Stimulated activated CD4-positive, alpha-beta T cell treated with anti-CD3 and anti-CD28 coated beads, Interleukin-4, amount 100 ng/mL, for 4 hours (primary cell): ENCODE data around the gene PHETA1.
"Not testable (repeated sequence)": the region's sequence is repeated elsewhere in the genome, so short reads cannot be mapped to it uniquely, and the experiment has no call there.

Experiments used
- DNase-seq, 2 experiments: peaks; one replicate each; pipeline ENCODE4 v3.0.0-alpha.2; 2020

The PHETA1 gene

DNA sequence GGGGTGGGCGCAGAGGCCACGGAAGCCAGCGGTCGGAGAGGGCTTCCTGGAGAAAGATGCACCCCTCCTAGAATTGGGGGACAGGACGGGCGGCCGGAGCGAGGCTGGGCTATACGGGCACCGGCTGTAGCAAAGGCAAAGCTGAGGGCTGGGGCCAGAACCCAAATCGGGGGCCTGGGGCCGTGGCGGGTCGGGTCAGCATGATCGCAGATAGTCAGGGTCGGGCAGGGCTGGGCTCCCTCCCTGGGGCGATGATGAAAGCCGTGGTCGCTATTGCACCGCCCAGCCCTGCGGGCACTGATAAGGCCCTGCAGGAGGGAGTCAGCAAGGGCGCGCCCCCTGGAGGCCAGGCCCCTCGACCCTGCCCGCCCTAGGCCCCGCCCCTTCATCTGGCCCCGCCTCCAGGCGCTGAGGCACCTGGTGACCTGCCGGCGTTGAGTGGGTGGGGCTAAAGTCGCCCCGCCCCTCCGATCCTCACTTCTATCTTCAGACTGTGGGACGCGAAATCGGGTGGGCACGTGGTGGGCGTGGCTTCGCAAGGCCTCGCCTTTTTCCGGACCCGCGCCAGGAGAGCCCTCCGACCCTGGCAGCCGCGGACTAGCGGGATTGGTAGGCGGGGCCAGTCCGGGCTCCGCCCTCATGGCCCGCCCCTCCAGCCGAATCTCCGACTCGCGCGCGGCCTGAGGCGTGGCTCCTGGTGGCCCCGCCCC, 36.4 kb upstream of the PHETA1 start:
- DNase-seq, result peak; percentile 99 to 100

DNA sequence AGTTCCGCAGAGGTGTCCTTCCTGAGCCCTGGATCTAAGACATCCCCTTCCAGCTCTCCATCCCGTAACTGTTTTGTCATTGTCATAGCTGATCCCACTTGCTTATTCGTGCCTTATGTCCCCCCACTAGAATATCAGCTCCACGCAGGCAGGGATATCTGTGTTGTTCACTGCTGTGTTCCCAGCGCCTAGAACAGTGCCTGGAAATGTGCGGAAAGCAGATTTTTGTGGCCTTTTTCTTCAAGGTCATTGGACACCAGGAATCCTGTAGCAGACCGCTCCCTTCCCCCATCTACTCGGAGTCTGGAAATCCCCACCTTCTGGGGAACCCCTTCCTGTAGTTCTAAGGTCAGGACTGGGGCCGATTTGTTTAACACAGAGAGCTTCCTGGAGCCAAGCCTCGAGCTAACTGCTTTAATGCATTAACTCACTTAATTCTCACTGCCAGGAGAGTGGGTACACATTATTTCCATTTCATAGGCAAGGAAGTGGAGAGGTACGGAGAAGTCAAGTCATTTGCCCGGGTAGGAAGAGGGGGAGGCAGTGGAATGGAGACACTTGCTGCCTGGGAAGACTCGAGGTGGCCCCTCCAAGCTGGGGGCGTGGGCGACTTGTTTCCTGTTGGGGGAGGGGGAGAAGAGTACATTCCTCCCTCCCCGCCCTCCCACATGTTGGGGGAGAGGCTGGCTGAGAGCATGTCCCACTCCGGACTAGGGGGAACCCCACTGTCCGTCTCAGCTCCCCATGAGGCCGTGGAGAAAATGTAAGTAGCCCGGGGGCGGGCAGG, 35.7 kb upstream of the PHETA1 start:
- DNase-seq, result peak; percentile 75 to 95

GRCh38 chr12:111402490-111402824, 33.6 kb upstream of the PHETA1 start:
- not testable (repeated sequence) for DNase-seq

- no peak for DNase-seq
Observed at GRCh38 chr12:111401167-111401605, 32.3 kb upstream of the PHETA1 start.

GRCh38 chr12:111399741-111400404, 31.0 kb upstream of the PHETA1 start:
- DNase-seq, result not testable (repeated sequence)

DNA sequence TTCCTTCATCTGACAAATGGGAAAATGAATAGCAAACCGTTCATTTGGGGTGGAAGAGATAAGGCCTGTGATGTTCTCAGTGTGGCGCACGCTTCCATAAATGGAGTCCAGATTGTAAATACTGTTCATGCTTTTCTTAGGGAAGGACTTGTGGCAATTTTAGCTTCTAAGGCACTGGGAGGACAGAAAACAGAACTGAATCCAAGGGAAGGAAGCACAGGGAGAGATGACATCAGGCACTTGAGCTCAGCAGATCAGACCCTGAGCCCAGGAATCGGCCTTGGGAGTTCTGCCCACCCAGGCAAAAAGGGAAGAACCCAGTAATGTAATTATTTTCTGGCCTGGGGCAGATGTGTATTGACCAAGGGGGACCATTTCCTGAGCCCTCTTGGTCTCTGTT, 29.6 kb upstream of the PHETA1 start:
- no peak for DNase-seq

- DNase-seq, result peak; percentile 77 to 92
Observed at GRCh38 chr12:111396726-111397445, 28.0 kb upstream of the PHETA1 start.

GRCh38 chr12:111396271-111396670, 27.4 kb upstream of the PHETA1 start:
- DNase-seq, result not testable (repeated sequence)

DNA sequence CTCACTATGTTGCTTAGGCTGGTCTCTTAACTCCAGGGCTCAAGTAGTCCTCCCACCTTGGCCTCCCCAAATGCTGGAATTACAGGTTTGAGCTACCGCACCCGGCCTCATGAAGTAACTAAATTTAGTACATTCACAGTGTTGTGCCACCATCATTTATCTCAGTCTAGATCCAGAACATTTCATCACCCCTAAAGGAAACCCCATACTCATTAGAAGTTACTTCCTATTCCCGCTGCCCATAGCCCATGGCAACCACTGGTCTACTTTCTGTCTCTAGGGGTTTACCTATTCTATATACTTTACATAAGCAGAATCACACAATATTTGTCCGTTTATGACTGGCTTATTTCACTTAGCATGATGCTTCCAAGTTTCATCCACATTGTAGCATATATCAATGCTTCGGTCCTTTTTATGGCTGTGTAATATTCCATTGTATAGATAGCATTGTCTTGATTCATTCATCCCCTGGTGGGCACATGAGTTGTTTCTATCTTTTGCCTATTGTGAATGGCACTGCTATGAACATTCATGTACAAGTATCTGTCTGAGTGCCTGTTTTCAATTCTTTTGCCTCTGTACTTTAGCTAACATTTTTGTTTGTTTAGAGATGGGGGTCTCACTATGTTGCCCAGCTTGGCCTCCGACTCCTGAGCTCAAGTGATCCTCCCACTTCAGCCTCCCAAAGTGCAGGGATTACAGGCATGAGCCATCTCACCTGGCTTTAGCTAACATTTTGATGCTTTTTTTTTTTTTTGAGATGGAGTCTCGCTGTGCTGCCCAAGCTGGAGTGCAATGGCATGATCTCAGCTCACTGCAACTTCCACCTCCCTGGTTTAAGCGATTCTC, 26.7 kb upstream of the PHETA1 start:
- DNase-seq, result no peak

- DNase-seq, result no peak
Observed at GRCh38 chr12:111394480-111394879, 25.6 kb upstream of the PHETA1 start.

GRCh38 chr12:111393700-111394300, 24.9 kb upstream of the PHETA1 start:
- DNase-seq, result no peak

DNA sequence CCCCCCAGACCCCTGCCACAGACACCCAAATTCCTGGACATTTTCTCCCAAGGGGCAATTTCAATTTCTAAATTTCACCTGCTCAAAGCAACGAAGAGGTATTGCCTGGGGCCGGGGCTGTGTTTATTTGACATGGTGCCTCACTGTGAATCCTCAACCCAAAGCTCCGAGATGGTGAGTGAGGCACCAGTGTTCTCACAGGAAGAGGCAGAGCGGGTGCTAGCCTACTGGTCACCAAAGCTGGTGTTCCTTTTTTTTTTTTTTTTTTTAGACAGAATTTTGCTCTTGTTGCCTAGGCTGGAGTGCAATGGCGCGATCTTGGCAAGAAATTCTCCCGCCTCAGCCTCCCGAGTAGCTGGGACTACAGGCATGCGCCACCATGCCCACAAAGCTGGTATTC, 22.0 kb upstream of the PHETA1 start:
- no peak for DNase-seq

- DNase-seq, result no peak
Observed at GRCh38 chr12:111389635-111390034, 20.7 kb upstream of the PHETA1 start.

DNA sequence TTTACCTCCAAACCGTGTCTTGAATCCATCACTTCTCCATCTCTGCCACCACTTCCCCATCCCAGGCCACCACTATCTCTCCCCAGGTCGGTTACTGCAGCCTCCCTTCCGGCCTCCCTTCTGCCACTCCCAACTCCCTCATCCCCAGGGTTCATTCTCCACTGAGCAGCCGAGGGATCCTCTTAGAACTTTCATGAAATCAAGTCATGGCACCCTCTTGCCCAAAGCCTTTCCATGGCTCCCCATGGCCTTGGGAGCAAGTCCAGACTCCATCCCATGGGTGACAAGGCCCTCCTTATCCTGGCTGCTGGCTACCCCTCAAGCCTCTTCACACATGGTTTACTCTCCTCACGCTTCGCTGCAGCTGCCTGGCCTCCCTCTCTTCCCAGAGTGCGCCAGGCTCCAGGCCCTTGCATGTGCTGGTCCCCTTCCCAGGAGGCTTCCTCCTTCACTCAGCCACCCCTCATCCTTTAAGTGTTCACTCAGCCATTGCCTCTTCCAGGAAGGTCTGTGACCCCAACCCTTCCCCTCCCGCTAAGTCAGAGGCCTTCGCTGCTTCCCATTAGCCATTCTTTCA, 18.9 kb upstream of the PHETA1 start:
- DNase-seq, result no peak

DNA sequence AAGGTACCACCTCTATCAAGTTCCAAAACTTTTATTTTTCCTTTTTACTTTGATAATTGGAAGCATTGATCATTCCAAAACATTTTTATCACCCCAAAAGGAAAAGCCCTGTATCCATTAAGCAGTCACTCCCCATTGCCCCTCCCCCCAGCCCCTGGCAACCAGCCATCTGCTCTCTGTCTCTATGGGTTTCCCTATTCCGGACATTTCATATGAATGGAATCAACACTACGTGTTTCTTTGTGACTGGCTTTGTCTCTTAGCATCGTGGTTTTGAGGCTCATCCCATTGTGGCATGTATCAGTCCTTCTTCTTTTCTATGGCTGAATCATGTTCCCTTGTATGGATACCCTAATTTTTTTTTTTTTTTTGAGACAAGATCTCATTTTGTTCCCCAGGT, 18.0 kb upstream of the PHETA1 start:
- DNase-seq, result no peak

GRCh38 chr12:111384596-111384995, 15.7 kb upstream of the PHETA1 start:
- no peak for DNase-seq

GRCh38 chr12:111379942-111380554, 11.2 kb upstream of the PHETA1 start:
- no peak for DNase-seq

GRCh38 chr12:111377440-111377839, 8.5 kb upstream of the PHETA1 start:
- DNase-seq, result no peak

DNA sequence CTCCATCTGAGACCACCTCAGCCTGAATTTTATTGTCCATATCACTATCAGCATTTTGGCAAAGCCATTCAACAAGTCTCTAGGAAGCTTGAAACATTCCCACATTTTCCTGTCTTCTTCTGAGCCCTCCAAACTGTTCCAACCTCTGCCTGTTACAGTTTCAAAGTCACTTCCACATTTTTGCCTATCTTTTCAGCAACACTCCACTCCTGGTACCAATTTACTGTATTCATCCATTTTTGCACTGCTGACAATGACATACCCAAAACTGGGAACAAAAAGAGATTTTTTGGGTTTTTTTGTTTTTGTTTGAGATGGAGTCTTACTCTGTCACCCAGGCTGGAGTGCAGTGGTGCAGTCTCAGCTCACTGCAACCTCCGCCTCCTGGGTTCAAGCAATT, 4.3 kb upstream of the PHETA1 start:
- not testable (repeated sequence) for DNase-seq

DNA sequence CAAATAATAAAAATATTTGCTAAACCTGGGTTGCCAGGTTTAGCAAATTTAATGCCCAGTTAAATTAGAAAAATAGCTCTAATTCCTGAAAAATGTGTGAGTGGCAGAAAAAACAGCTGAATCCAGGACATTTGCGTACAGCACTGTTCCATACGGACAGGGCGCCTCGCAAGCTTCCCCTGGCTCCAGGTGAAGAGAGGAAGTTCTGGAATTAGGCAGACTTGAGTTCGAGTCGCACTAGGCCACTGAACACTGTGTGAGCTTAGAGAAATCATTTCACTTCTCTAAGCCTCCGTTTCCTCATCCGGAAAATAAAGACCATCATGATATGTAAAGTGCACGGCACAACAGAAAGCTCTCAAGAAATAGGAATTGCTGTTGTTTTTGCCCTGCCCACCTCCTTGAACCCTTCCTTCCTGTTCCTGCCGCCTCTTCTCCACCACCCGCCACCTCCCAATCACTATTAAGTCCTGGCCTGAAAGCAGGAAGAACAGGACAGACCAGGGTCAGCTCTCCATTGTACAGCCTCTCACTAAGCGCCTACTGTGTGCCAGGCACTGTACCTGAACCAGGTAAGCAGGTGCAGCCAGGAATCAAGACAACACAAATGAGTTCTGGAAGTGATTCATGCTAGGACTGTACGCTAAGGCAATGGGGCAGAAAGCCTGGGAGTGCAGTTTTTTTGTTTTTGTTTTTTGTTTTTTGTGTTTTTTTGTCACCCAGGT, 763 bp upstream of the PHETA1 start:
- no peak for DNase-seq
